LNCAP (cell line): Measurements from ENCODE around the gene ASTN2.

ENCODE experiments used
- CTCF ChIP-seq: fragments of 450-650 bp; IDR thresholded peaks from 2 replicates; pipeline ENCODE4 v1.5.1; 2017; ENCODE audit warnings: mild to moderate bottlenecking

The ASTN2 gene

GRCh38 chr9:116480700-116481099 is 934.2 kb downstream of the ASTN2 start:
- no peak for TF ChIP-seq CTCF

- TF ChIP-seq CTCF = no peak
Measured at GRCh38 chr9:116479967-116480366, 934.9 kb downstream of the ASTN2 start.

- TF ChIP-seq CTCF = no peak
Measured at GRCh38 chr9:116479056-116479544, 935.8 kb downstream of the ASTN2 start.

GRCh38 chr9:116477584-116478141 is 937.2 kb downstream of the ASTN2 start:
- no peak for TF ChIP-seq CTCF

GRCh38 chr9:116476935-116477381 is 937.9 kb downstream of the ASTN2 start:
- no peak for TF ChIP-seq CTCF

GRCh38 chr9:116476002-116476401 is 938.9 kb downstream of the ASTN2 start:
- no peak for TF ChIP-seq CTCF

- TF ChIP-seq CTCF = no peak
Measured at GRCh38 chr9:116475201-116475600, 939.7 kb downstream of the ASTN2 start.
